LHCN-M2 (cell line): ENCODE measurements around the gene LHFPL2. TPM values are rescaled to one million over a fixed set of nuclear protein-coding genes. Genes with fewer than 3 reads are reported as not detected.
A peak's percentile ranks its signal among the peaks of the same experiment; 100 is the strongest.

Source experiments
- DNase-seq: peaks from one replicate; pipeline ENCODE4 v3.0.0-alpha.2; 2012; ENCODE audit warnings: low read depth
- total RNA-seq: library from RNA; depleted of rRNA; stranded (reverse); fragments of >200 nt; gene quantifications from 2 replicates; pipeline ENCODE4 v1.2.3, GENCODE V29; 2014

The LHFPL2 gene
- total RNA-seq, 1 experiment from 2014 or later = 104 TPM

- peak; percentile 60 for DNase-seq
These were observed 7.7 kb downstream of the LHFPL2 start for GRCh38 chr5:78640662-78641474.

- no peak for DNase-seq
These were observed 8.8 kb downstream of the LHFPL2 start for GRCh38 chr5:78639791-78640190.

- DNase-seq = no peak
These were observed 9.5 kb downstream of the LHFPL2 start for GRCh38 chr5:78638973-78639669.

GRCh38 chr5:78638423-78638822 is 10.1 kb downstream of the LHFPL2 start:
- peak; percentile 95 for DNase-seq

GRCh38 chr5:78637468-78637867 is 11.1 kb downstream of the LHFPL2 start:
- DNase-seq = no peak

GRCh38 chr5:78636682-78637081 is 11.9 kb downstream of the LHFPL2 start:
- no peak for DNase-seq

- no peak for DNase-seq
These were observed 13.9 kb downstream of the LHFPL2 start for GRCh38 chr5:78634634-78635033.

GRCh38 chr5:78634229-78634628 is 14.3 kb downstream of the LHFPL2 start:
- no peak for DNase-seq

- DNase-seq = peak; percentile 85
These were observed 14.9 kb downstream of the LHFPL2 start for GRCh38 chr5:78633700-78634099.

GRCh38 chr5:78632467-78632866 is 16.1 kb downstream of the LHFPL2 start:
- DNase-seq = no peak

- DNase-seq = no peak
These were observed 16.6 kb downstream of the LHFPL2 start for GRCh38 chr5:78631931-78632330.

- DNase-seq = no peak
These were observed 18.5 kb downstream of the LHFPL2 start for GRCh38 chr5:78630047-78630446.

- no peak for DNase-seq
These were observed 18.9 kb downstream of the LHFPL2 start for GRCh38 chr5:78629624-78630023.

- no peak for DNase-seq
These were observed 20.1 kb downstream of the LHFPL2 start for GRCh38 chr5:78628270-78628992.

GRCh38 chr5:78627766-78628165 is 20.8 kb downstream of the LHFPL2 start:
- DNase-seq = peak; percentile 84

GRCh38 chr5:78627175-78627574 is 21.4 kb downstream of the LHFPL2 start:
- peak; percentile 32 for DNase-seq

GRCh38 chr5:78626009-78626571 is 22.5 kb downstream of the LHFPL2 start:
- DNase-seq = no peak

- no peak for DNase-seq
These were observed 23.6 kb downstream of the LHFPL2 start for GRCh38 chr5:78624992-78625391.

- DNase-seq = peak; percentile 24
These were observed 24.5 kb downstream of the LHFPL2 start for GRCh38 chr5:78624011-78624541.

- DNase-seq = no peak
These were observed 26.1 kb downstream of the LHFPL2 start for GRCh38 chr5:78622302-78622971.

GRCh38 chr5:78621291-78621738 is 27.3 kb downstream of the LHFPL2 start:
- peak; percentile 26 for DNase-seq
